OCI-LY3 (cell line): ENCODE measurements around the gene LHCGR.
"Not testable (repeated sequence)": the region's sequence is repeated elsewhere in the genome, so short reads cannot be mapped to it uniquely, and the experiment has no call there.

ENCODE experiments used
- H2AFZ ChIP-seq: fragments of 200-600, 300-600 bp; shearing (Covaris generic); 2 replicates; pipeline ENCODE4 v1.6.0; 2014; ENCODE audit warnings: antibody characterized with exemption, low read depth, low read length
- H3K27ac ChIP-seq: fragments of 200-600, 300-600 bp; sonication (generic); 2 replicates; pipeline ENCODE4 v1.5.1; 2014; ENCODE audit warnings: mild to moderate bottlenecking, low read length, moderate library complexity, mixed read lengths
- H3K27me3 ChIP-seq: fragments of 200-600, 300-600 bp; sonication (generic); 2 replicates; pipeline ENCODE4 v1.6.1; 2014; ENCODE audit warnings: low read depth, low read length, mixed read lengths
- H3K36me3 ChIP-seq: fragments of 200-600, 300-600 bp; sonication (generic); replicated peaks from 2 replicates; pipeline ENCODE3; 2014; ENCODE audit warnings: low read depth, low read length, mixed read lengths
- H3K4me1 ChIP-seq: fragments of 300-600, 200-600 bp; sonication (generic); 2 replicates; pipeline ENCODE4 v1.6.1; 2014; ENCODE audit warnings: low read length, mixed read lengths
- H3K4me2 ChIP-seq: fragments of 200-600, 300-600 bp; sonication (generic); 2 replicates; pipeline ENCODE4 v1.6.1; 2014; ENCODE audit warnings: low read length, mixed read lengths
- H3K4me3 ChIP-seq: fragments of 300-600, 200-600 bp; sonication (generic); 2 replicates; pipeline ENCODE4 v1.5.1; 2014; ENCODE audit warnings: antibody characterized with exemption, mild to moderate bottlenecking, low read length, moderate library complexity
- H3K79me2 ChIP-seq: fragments of 300-600, 200-600 bp; shearing (Covaris generic); 2 replicates; pipeline ENCODE4 v1.6.1; 2014; ENCODE audit warnings: mild to moderate bottlenecking, low read length, mixed read lengths
- H3K9ac ChIP-seq: fragments of 300-600, 200-600 bp; shearing (Covaris generic); 2 replicates; pipeline ENCODE4 v1.6.0; 2014; ENCODE audit warnings: mild to moderate bottlenecking, low read length, moderate library complexity
- H3K9me3 ChIP-seq: fragments of 200-600, 300-600 bp; shearing (Covaris generic); 2 replicates; pipeline ENCODE4 v1.6.1; 2014; ENCODE audit warnings: low read length, mixed read lengths; ENCODE audit not compliant: insufficient read depth
- H4K20me1 ChIP-seq: fragments of 200-600, 300-600 bp; sonication (generic); 2 replicates; pipeline ENCODE4 v1.6.1; 2016; ENCODE audit warnings: low read length, mixed read lengths; ENCODE audit not compliant: insufficient read depth
- EZH2phosphoT487 ChIP-seq: fragments of 200-600 bp; shearing (Covaris generic); IDR thresholded peaks from 2 replicates; pipeline ENCODE4 v1.6.1; 2018; ENCODE audit warnings: antibody characterized with exemption, mixed run types, low read depth
- TF ChIP-seq, protein P1 (sequence below): fragments of 200-600, 300-600 bp; sonication (generic); IDR thresholded peaks from 2 replicates; pipeline ENCODE4 v1.5.1; 2014; ENCODE audit warnings: antibody characterized with exemption, low read length, low read depth

LHCGR gene

DNA sequence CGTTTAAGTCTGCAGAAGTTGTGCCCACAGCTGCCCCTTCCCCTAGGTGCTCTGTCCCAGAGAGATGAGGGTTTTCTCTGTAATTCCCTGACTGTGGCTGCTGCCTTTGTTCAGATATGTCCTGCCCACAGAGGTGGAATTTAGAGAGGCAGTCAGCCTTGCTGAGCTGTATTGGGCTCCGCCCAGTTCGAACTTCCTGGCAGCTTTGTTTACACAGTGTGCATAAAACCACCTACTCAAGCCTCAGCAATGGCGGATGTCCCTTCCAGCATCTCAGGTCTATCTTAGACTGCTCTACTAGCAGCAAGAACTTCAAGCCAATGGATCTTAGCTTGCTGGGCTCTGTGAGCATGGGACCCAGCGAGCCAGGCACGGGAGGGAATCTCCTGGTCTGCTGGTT, 48.1 kb downstream of the LHCGR start:
- Histone ChIP-seq H3K4me2 (no peak overlapping the region), H3K9me3 (no peaks in the 10 kb centered on the region), H3K27ac (no peak overlapping the region), H4K20me1 (no peaks in the 10 kb centered on the region), H2AFZ (no peak overlapping the region; the same call in 1 of the 2 replicates), H3K4me3 (no peak overlapping the region), H3K27me3 (no peaks in the 10 kb centered on the region), H3K36me3 (no peaks in the 10 kb centered on the region), H3K79me2 (no peaks in the 10 kb centered on the region), H3K4me1 (no peaks in the 10 kb centered on the region), H3K9ac (no peak overlapping the region)
- TF ChIP-seq EZH2phosphoT487, result no peak
- TF ChIP-seq, protein P1, sequence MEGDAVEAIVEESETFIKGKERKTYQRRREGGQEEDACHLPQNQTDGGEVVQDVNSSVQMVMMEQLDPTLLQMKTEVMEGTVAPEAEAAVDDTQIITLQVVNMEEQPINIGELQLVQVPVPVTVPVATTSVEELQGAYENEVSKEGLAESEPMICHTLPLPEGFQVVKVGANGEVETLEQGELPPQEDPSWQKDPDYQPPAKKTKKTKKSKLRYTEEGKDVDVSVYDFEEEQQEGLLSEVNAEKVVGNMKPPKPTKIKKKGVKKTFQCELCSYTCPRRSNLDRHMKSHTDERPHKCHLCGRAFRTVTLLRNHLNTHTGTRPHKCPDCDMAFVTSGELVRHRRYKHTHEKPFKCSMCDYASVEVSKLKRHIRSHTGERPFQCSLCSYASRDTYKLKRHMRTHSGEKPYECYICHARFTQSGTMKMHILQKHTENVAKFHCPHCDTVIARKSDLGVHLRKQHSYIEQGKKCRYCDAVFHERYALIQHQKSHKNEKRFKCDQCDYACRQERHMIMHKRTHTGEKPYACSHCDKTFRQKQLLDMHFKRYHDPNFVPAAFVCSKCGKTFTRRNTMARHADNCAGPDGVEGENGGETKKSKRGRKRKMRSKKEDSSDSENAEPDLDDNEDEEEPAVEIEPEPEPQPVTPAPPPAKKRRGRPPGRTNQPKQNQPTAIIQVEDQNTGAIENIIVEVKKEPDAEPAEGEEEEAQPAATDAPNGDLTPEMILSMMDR, result no peak

DNA sequence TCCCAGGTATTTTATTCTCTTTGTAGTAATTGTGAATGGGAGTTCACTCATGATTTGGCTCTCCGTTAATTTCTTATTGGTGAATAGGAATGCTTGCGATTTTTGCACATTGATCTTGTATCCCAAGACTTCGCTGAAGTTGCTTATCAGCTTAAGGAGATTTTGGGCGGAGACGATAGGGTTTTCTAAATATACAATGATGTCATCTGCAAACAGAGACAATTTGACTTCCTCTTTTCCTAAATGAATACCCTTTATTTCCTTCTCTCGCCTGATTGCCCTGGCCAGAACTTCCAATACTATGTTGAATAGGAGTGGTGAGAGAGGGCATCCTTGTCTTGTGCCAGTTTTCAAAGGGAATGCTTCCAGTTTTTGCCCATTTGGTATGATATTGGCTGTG, 51.9 kb downstream of the LHCGR start:
- peaks cover 10% of the 10 kb centered on the region for H3K4me1 ChIP-seq
- H3K27me3 ChIP-seq, H2AFZ ChIP-seq, H3K27ac ChIP-seq, H3K9me3 ChIP-seq, H3K4me3 ChIP-seq, H4K20me1 ChIP-seq, H3K36me3 ChIP-seq, H3K79me2 ChIP-seq, H3K9ac ChIP-seq, H3K4me2 ChIP-seq: not testable (repeated sequence)

DNA sequence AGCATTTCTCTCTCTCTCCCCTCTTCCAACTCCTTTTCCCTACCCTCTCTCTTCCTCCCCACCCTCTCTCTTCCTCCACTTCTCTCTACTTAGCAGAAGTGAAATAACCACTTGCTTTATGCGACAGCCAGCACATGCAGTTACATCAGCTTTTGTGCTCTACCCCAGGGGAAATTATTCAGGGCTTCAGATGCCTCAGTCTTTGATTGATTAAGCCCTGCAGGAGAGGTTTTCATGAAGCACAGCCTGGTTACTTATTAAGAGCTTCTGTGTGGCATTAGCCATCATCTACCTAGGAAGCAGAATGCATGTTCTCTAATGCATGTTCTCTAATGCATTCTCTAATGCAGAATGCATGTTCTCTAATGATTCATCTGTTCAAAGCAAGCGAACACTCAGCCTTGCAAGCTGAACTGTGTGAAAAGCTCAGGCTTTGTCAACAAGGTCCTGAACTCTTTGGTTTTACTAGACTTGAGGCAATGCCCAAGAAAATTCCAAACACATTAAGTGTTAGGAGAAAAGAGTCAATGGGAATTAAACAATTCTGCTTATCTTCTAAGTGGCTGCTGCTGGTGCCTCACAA, 56.1 kb downstream of the LHCGR start:
- H3K9me3 ChIP-seq, result no peaks in the 10 kb centered on the region
- no peaks in the 10 kb centered on the region for H3K36me3 ChIP-seq
- no peak overlapping the region for H2AFZ ChIP-seq
- H3K27ac ChIP-seq, result no peak overlapping the region
- no peak overlapping the region for H3K9ac ChIP-seq
- H3K79me2 ChIP-seq, result no peaks in the 10 kb centered on the region
- H4K20me1 ChIP-seq, result no peaks in the 10 kb centered on the region
- no peak overlapping the region for H3K4me3 ChIP-seq
- H3K4me1 ChIP-seq, result peaks cover 10% of the 10 kb centered on the region
- no peak for TF ChIP-seq EZH2phosphoT487
- TF ChIP-seq, protein P1, result no peak
- peak overlapping the region; percentile 10; the same call in 1 of the 2 replicates for H3K4me2 ChIP-seq
- H3K27me3 ChIP-seq, result no peaks in the 10 kb centered on the region

DNA sequence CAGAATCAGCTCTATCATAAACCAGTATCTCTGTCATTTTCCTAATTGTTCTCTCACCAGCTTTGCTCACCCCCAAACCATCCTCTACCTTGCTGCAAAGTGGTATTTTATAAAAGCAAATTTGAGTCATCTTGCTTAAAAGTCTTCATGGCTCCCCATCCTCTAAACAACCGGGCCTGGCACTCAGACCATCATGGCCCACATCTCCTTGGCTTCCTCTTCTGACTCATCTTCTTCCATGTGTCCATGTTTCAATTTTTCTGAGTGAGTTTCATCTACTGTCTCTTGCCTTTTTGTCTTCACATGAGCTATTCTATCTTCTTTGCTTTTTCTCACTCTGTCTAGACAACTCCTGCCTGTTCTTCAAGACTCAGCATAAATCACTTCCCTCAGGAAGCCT, 58.6 kb downstream of the LHCGR start:
- Histone ChIP-seq H3K4me3 (no peak overlapping the region), H3K4me2 (no peak overlapping the region), H3K4me1 (peaks cover 10% of the 10 kb centered on the region), H3K9ac (no peak overlapping the region), H3K27ac (no peak overlapping the region), H3K9me3 (no peaks in the 10 kb centered on the region), H3K27me3 (no peaks in the 10 kb centered on the region), H2AFZ (no peak overlapping the region), H3K36me3 (no peaks in the 10 kb centered on the region), H3K79me2 (no peaks in the 10 kb centered on the region), H4K20me1 (no peaks in the 10 kb centered on the region)
- no peak for TF ChIP-seq EZH2phosphoT487
- TF ChIP-seq, protein P1, result no peak

DNA sequence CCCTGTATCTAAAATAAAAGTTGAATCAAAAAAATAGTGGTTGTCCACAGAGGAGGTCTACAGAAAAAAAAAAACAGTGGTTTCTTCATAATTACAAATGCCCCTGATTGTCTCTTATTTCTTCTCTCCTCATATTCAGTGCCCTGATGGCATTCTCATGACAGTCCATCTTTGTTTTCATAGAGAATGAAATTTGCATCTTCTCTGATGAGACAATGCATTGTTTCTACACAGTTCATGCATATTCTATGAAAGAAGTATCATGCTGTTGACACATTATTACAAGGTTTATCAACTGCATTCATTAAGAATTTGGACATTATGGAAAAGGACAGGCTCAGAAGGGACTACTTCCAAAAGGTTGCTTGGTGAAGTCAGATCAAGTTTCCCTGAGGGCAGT, 59.5 kb downstream of the LHCGR start:
- Histone ChIP-seq H3K4me1 (peaks cover 10% of the 10 kb centered on the region), H3K9me3 (no peaks in the 10 kb centered on the region), H3K36me3 (no peaks in the 10 kb centered on the region), H4K20me1 (no peaks in the 10 kb centered on the region), H3K79me2 (no peaks in the 10 kb centered on the region), H3K4me2 (no peak overlapping the region), H3K27me3 (no peaks in the 10 kb centered on the region), H3K27ac (no peak overlapping the region), H2AFZ (no peak overlapping the region), H3K4me3 (no peak overlapping the region), H3K9ac (no peak overlapping the region)
- TF ChIP-seq EZH2phosphoT487, result no peak
- TF ChIP-seq, protein P1, result no peak
